ENCODE measurements around the gene DYNLT3. TPM values are rescaled to one million over a fixed set of nuclear protein-coding genes. Genes with fewer than 3 reads are reported as not detected.

DYNLT3 gene
- total and polyA plus RNA-seq, 2 of the 13 experiments (the other 11 are each of a cell fraction or from before 2014, with no cell fraction given) = 5.4 to 6.1 TPM

DNA sequence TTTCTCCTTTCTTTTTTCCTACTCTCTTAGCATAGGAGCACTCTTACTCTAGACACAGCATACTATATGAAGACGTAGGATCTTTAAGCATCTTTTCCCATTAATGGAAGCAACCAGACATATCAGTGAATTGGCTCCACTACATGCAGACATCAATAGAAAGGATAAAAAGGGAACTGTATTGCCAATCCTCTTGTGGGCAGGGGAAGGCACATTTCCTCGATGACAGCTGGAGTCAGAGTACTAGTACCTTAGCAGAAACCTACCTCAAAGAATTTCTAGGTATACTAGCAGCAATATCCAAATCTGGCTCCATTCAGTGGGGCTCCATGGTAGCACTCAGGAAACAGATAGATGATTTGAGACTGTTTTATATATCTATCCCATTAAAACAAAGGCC lies 47.4 kb downstream of the DYNLT3 start:
- H3K79me2 ChIP-seq (ENCODE audit: insufficient read depth, low read length) = no peaks in the 10 kb centered on the region
- H3K27ac ChIP-seq (ENCODE audit: extremely low read length, insufficient read depth, low read length) = no peak overlapping the region
- H3K27me3 ChIP-seq (ENCODE audit: control insufficient read depth in 1 of 2, insufficient read depth in 2 of 2, low read length in 2 of 2) = no peaks in the 10 kb centered on the region
- in situ Hi-C loops (cut with HindIII; ENCODE audit: extremely low pct_ligation_motif_present, low pct_unique_long_range_greater_than_20kb) (no loop called here), intact Hi-C loops (cut with micrococcal nuclease; ENCODE audit: unreplicated experiment) (no loop called here)
- no peak overlapping the region for H2AFZ ChIP-seq (ENCODE audit: low read length)
- no peak for TF ChIP-seq DNMT3B (CRISPR knock-in tag; conservative IDR thresholded peaks at IDR 0.05)
- H3K4me2 ChIP-seq (ENCODE audit: low read depth, low read length) = no peak overlapping the region
- no peaks in the 10 kb centered on the region for H3K9me3 ChIP-seq (ENCODE audit: low read length)
- H4K20me1 ChIP-seq (ENCODE audit: insufficient read depth, low read length) = no peaks in the 10 kb centered on the region
- H3K9ac ChIP-seq (ENCODE audit: insufficient read depth, low read depth, low read length) = no peak overlapping the region
- ChIA-PET POLR2A (no interaction called here), CTCF (ENCODE audit: low intra/inter-chr PET ratio, low total read pairs) (no interaction called here)
- no peak for FAIRE-seq
- DNase-seq (ENCODE audit: low spot score) = no peak
- no TSS peak for BruUV-seq (replicated peaks)
- no peak overlapping the region for H3K4me3 ChIP-seq (replicated peaks in 1 of 3; ENCODE audit: insufficient read depth in 1 of 3, low read depth in 2 of 3, low read length in 3 of 3)
- 0% methylated on average over 2 of the region's 2 CpGs for whole genome bisulfite sequencing (ENCODE audit: low lambda C conversion rate)
- H3K4me1 ChIP-seq (ENCODE audit: insufficient read depth, low read length) = no peaks in the 10 kb centered on the region
- ATAC-seq = no peak
- no peaks in the 10 kb centered on the region for H3K36me3 ChIP-seq (replicated peaks in 1 of 2; ENCODE audit: control insufficient read depth in 1 of 2, insufficient read depth in 2 of 2, low read length in 2 of 2)

DNA sequence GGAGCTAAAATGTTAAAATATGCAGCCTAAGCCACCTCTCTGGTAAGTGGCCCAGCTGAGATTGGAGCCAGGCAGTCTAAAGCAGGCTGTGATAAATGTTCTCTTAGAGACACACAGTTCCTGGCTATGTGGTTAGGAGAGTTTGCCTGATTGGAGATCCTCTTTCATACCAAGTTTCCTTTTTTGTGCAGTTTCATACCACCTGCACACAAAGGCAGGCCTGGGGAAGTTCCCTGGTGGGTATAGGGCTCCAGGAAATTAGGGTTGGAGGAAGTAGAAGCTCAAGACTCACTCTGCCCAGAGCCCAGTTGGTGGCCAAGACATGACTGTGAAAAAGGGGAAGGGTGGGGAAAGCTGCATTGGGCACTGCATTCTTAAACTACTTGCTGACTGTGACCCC lies 50.6 kb downstream of the DYNLT3 start:
- Histone ChIP-seq H3K9ac (ENCODE audit: insufficient read depth, low read depth, low read length) (no peak overlapping the region), H3K9me3 (ENCODE audit: low read length) (no peaks in the 10 kb centered on the region), H3K79me2 (ENCODE audit: insufficient read depth, low read length) (no peaks in the 10 kb centered on the region), H3K4me1 (ENCODE audit: insufficient read depth, low read length) (no peaks in the 10 kb centered on the region), H4K20me1 (ENCODE audit: insufficient read depth, low read length) (no peaks in the 10 kb centered on the region), H2AFZ (ENCODE audit: low read length) (no peak overlapping the region), H3K27me3 (ENCODE audit: control insufficient read depth in 1 of 2, insufficient read depth in 2 of 2, low read length in 2 of 2) (no peaks in the 10 kb centered on the region), H3K4me2 (ENCODE audit: low read depth, low read length) (no peak overlapping the region), H3K4me3 (replicated peaks in 1 of 3; ENCODE audit: insufficient read depth in 1 of 3, low read depth in 2 of 3, low read length in 3 of 3) (no peak overlapping the region), H3K36me3 (replicated peaks in 1 of 2; ENCODE audit: control insufficient read depth in 1 of 2, insufficient read depth in 2 of 2, low read length in 2 of 2) (no peaks in the 10 kb centered on the region), H3K27ac (ENCODE audit: extremely low read length, insufficient read depth, low read length) (no peak overlapping the region)
- in situ Hi-C loops (cut with HindIII; ENCODE audit: extremely low pct_ligation_motif_present, low pct_unique_long_range_greater_than_20kb) (no loop called here), intact Hi-C loops (cut with micrococcal nuclease; ENCODE audit: unreplicated experiment) (no loop called here)
- DNase-seq (ENCODE audit: low spot score) (no peak), ATAC-seq (no peak), FAIRE-seq (no peak)
- CTCF ChIA-PET (ENCODE audit: low intra/inter-chr PET ratio, low total read pairs) = no interaction called here
- BruUV-seq (replicated peaks) = no TSS peak
- POLR2A ChIA-PET = no interaction called here
- TF ChIP-seq SKI (IDR thresholded peaks at IDR 0.05; ENCODE audit: partially characterized antibody) (no peak), KLF11 (CRISPR knock-in tag; IDR thresholded peaks at IDR 0.05) (no peak), SIN3B (IDR thresholded peaks at IDR 0.05; ENCODE audit: low read length) (no peak), ADNP (CRISPR knock-in tag; IDR thresholded peaks at IDR 0.05) (no peak), SUZ12 (IDR thresholded peaks at IDR 0.05; ENCODE audit: low read depth, low read length) (no peak), ZNF282 (IDR thresholded peaks at IDR 0.05; ENCODE audit: partially characterized antibody) (no peak), HDAC1 (CRISPR knock-in tag; IDR thresholded peaks at IDR 0.05) (no peak)
- TF ChIP-seq, protein P1, sequence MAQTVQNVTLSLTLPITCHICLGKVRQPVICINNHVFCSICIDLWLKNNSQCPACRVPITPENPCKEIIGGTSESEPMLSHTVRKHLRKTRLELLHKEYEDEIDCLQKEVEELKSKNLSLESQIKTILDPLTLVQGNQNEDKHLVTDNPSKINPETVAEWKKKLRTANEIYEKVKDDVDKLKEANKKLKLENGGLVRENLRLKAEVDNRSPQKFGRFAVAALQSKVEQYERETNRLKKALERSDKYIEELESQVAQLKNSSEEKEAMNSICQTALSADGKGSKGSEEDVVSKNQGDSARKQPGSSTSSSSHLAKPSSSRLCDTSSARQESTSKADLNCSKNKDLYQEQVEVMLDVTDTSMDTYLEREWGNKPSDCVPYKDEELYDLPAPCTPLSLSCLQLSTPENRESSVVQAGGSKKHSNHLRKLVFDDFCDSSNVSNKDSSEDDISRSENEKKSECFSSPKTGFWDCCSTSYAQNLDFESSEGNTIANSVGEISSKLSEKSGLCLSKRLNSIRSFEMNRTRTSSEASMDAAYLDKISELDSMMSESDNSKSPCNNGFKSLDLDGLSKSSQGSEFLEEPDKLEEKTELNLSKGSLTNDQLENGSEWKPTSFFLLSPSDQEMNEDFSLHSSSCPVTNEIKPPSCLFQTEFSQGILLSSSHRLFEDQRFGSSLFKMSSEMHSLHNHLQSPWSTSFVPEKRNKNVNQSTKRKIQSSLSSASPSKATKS (CRISPR knock-in tag; IDR thresholded peaks at IDR 0.05) = no peak
- TF ChIP-seq, protein P2, sequence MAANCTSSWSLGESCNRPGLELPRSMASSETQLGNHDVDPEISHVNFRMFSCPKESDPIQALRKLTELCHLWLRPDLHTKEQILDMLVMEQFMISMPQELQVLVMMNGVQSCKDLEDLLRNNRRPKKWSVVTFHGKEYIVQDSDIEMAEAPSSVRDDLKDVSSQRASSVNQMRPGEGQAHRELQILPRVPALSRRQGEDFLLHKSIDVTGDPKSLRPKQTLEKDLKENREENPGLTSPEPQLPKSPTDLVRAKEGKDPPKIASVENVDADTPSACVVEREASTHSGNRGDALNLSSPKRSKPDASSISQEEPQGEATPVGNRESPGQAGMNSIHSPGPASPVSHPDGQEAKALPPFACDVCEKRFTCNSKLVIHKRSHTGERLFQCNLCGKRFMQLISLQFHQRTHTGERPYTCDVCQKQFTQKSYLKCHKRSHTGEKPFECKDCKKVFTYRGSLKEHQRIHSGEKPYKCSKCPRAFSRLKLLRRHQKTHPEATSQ (CRISPR knock-in tag; IDR thresholded peaks at IDR 0.05; ENCODE audit: borderline replicate concordance) = no peak
- TF ChIP-seq, protein P3, sequence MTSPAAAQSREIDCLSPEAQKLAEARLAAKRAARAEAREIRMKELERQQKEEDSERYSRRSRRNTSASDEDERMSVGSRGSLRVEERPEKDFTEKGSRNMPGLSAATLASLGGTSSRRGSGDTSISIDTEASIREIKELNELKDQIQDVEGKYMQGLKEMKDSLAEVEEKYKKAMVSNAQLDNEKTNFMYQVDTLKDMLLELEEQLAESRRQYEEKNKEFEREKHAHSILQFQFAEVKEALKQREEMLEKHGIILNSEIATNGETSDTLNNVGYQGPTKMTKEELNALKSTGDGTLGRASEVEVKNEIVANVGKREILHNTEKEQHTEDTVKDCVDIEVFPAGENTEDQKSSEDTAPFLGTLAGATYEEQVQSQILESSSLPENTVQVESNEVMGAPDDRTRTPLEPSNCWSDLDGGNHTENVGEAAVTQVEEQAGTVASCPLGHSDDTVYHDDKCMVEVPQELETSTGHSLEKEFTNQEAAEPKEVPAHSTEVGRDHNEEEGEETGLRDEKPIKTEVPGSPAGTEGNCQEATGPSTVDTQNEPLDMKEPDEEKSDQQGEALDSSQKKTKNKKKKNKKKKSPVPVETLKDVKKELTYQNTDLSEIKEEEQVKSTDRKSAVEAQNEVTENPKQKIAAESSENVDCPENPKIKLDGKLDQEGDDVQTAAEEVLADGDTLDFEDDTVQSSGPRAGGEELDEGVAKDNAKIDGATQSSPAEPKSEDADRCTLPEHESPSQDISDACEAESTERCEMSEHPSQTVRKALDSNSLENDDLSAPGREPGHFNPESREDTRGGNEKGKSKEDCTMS (CRISPR knock-in tag; conservative IDR thresholded peaks at IDR 0.05) = no peak
- TF ChIP-seq, protein P4, sequence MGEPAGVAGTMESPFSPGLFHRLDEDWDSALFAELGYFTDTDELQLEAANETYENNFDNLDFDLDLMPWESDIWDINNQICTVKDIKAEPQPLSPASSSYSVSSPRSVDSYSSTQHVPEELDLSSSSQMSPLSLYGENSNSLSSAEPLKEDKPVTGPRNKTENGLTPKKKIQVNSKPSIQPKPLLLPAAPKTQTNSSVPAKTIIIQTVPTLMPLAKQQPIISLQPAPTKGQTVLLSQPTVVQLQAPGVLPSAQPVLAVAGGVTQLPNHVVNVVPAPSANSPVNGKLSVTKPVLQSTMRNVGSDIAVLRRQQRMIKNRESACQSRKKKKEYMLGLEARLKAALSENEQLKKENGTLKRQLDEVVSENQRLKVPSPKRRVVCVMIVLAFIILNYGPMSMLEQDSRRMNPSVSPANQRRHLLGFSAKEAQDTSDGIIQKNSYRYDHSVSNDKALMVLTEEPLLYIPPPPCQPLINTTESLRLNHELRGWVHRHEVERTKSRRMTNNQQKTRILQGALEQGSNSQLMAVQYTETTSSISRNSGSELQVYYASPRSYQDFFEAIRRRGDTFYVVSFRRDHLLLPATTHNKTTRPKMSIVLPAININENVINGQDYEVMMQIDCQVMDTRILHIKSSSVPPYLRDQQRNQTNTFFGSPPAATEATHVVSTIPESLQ (CRISPR knock-in tag; conservative IDR thresholded peaks at IDR 0.05) = no peak

All from HepG2 (cell line).